ENCODE measurements around the gene PBX1.

The PBX1 gene

DNA sequence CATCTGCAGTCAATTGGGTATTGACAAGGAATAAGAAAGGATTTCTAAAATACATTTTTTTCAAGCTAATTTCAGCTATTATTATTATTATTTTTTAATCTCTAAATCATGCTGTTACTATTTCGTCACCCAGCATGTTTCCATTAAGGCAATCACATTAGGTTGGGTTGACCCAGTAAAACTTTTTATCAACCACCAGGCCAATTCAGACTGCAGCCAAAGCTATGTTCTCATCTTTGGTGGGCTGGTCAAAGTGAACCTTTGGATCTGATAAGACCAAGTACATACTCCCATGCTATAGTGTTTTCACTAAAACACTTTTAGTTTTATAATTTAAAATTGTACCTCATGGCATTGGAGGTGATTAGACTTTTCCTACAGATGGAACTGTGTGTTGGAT is 198.6 kb downstream of the PBX1 start:
- no peak overlapping the region for H3K4me3 ChIP-seq (IDR thresholded peaks at IDR 0.05; ENCODE audit: insufficient read depth, low read depth, low read length)
- H4K20me1 ChIP-seq (ENCODE audit: insufficient read depth) = no peaks in the 10 kb centered on the region
- H3K36me3 ChIP-seq (ENCODE audit: insufficient read depth) = no peaks in the 10 kb centered on the region
- no peak overlapping the region for H3K4me2 ChIP-seq
- no peaks in the 10 kb centered on the region for H3K79me2 ChIP-seq (ENCODE audit: insufficient read depth, low read depth)
- H3K27ac ChIP-seq = no peak overlapping the region
- no peak overlapping the region for H2AFZ ChIP-seq (ENCODE audit: low read depth)
- no peaks in the 10 kb centered on the region for H3K4me1 ChIP-seq (ENCODE audit: low read depth, poor library complexity, severe bottlenecking)
- H3K9ac ChIP-seq = no peak overlapping the region
- TF ChIP-seq, protein P1, sequence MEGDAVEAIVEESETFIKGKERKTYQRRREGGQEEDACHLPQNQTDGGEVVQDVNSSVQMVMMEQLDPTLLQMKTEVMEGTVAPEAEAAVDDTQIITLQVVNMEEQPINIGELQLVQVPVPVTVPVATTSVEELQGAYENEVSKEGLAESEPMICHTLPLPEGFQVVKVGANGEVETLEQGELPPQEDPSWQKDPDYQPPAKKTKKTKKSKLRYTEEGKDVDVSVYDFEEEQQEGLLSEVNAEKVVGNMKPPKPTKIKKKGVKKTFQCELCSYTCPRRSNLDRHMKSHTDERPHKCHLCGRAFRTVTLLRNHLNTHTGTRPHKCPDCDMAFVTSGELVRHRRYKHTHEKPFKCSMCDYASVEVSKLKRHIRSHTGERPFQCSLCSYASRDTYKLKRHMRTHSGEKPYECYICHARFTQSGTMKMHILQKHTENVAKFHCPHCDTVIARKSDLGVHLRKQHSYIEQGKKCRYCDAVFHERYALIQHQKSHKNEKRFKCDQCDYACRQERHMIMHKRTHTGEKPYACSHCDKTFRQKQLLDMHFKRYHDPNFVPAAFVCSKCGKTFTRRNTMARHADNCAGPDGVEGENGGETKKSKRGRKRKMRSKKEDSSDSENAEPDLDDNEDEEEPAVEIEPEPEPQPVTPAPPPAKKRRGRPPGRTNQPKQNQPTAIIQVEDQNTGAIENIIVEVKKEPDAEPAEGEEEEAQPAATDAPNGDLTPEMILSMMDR (conservative IDR thresholded peaks at IDR 0.05; ENCODE audit: low read depth, low read length) = no peak
- H3K27me3 ChIP-seq (ENCODE audit: insufficient read depth, low read depth) = no peaks in the 10 kb centered on the region

DNA sequence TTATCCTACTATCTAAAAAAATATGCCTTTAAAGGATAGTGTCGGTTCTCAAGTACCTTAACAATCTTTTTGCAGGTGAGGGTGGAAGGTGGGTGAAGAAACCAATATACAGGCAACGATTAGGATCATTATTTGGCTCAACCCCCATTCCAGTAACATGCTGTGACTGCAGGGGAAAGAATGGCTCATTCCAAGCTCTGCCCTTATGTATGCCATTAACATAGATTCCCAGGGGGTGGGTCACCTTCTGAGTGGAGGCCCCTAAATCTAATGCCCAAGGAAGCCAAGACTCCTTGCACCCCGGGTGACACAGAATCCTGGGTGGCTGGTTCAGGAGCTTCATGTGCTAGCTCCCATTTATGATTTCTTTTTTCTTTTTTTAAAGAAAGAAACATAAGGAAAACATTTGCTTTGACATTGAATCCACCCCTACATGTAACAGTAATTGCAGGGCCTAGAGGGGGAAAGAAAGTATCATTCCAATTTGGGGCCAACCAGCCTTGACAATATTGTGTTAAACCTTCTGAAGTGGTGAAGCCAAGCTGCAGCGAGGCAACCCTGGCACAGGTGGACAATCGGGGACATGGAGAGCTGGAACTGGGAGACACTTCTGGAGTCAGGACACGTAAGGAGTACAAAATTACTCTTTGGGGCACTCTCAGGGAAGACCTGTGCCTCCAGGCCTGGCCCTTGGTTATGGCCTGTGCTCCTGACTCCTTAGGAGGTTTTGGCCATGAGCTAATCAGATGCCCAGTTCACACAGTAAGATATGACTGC is 200.3 kb downstream of the PBX1 start:
- Histone ChIP-seq H3K27me3 (ENCODE audit: insufficient read depth, low read depth) (no peaks in the 10 kb centered on the region), H4K20me1 (ENCODE audit: insufficient read depth) (no peaks in the 10 kb centered on the region), H3K4me3 (IDR thresholded peaks at IDR 0.05; ENCODE audit: insufficient read depth, low read depth, low read length) (no peak overlapping the region), H2AFZ (ENCODE audit: low read depth) (no peak overlapping the region), H3K27ac (no peak overlapping the region), H3K9ac (no peak overlapping the region), H3K4me1 (ENCODE audit: low read depth, poor library complexity, severe bottlenecking) (no peaks in the 10 kb centered on the region), H3K79me2 (ENCODE audit: insufficient read depth, low read depth) (no peaks in the 10 kb centered on the region), H3K4me2 (no peak overlapping the region), H3K36me3 (ENCODE audit: insufficient read depth) (no peaks in the 10 kb centered on the region)
- TF ChIP-seq, protein P1 (conservative IDR thresholded peaks at IDR 0.05; ENCODE audit: low read depth, low read length) = no peak

DNA sequence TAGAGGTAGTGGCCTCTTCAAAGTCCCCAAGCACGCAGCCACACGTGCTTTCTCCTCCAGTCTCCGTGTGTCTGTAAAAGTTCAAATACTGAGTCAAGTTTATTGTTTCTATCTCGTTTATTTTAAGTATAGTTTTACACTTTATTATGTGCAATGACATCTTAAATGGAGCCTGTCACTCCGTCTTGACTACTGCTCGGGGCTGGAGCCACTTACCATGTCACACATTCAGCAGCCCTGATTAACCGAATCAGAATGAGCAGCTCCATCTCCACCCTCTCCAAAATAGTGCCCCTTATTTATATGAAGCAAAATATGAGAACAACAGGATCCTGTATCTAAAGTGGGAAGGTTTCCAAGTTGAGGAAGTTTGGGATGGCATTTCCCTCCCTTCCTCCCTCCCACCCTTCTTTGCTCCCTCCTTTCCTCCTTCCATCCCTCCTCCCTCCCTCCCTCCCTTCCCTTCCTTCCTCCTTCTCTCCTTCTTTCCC is 201.0 kb downstream of the PBX1 start:
- Histone ChIP-seq H4K20me1 (ENCODE audit: insufficient read depth) (no peaks in the 10 kb centered on the region), H3K36me3 (ENCODE audit: insufficient read depth) (no peaks in the 10 kb centered on the region), H3K27me3 (ENCODE audit: insufficient read depth, low read depth) (no peaks in the 10 kb centered on the region), H3K4me1 (ENCODE audit: low read depth, poor library complexity, severe bottlenecking) (peaks cover under 1% of the 10 kb centered on the region), H3K4me3 (IDR thresholded peaks at IDR 0.05; ENCODE audit: insufficient read depth, low read depth, low read length) (no peak overlapping the region), H3K79me2 (ENCODE audit: insufficient read depth, low read depth) (no peaks in the 10 kb centered on the region), H3K4me2 (no peak overlapping the region), H3K27ac (no peak overlapping the region), H3K9ac (no peak overlapping the region), H2AFZ (ENCODE audit: low read depth) (no peak overlapping the region)
- TF ChIP-seq, protein P1 (conservative IDR thresholded peaks at IDR 0.05; ENCODE audit: low read depth, low read length) = no peak

DNA sequence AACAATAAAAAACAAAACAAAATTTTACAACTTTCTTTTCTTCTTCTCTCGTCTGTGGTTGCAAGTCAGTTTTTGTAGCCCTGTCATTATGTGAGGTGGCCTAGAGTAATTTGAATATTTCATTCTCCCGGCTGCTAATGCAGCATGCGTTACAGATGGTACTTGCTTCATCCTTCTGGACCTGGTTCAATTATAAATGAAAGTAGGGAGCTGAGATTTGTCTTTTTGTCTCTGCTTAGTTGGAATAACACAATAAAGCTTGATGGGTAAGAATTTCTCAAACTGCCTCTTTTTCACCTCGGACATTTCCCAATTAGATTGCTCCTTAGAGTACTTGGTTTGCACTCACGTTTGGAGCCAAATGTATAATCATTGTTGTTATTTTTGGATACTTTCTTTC is 201.6 kb downstream of the PBX1 start:
- TF ChIP-seq, protein P1 (conservative IDR thresholded peaks at IDR 0.05; ENCODE audit: low read depth, low read length) = no peak
- Histone ChIP-seq H3K9ac (no peak overlapping the region), H3K27ac (no peak overlapping the region), H3K4me2 (no peak overlapping the region), H3K36me3 (ENCODE audit: insufficient read depth) (no peaks in the 10 kb centered on the region), H4K20me1 (ENCODE audit: insufficient read depth) (no peaks in the 10 kb centered on the region), H2AFZ (ENCODE audit: low read depth) (no peak overlapping the region), H3K79me2 (ENCODE audit: insufficient read depth, low read depth) (no peaks in the 10 kb centered on the region), H3K4me1 (ENCODE audit: low read depth, poor library complexity, severe bottlenecking) (peaks cover 6% of the 10 kb centered on the region), H3K27me3 (ENCODE audit: insufficient read depth, low read depth) (no peaks in the 10 kb centered on the region), H3K4me3 (IDR thresholded peaks at IDR 0.05; ENCODE audit: insufficient read depth, low read depth, low read length) (no peak overlapping the region)
